ENCODE measurements around the gene CD99L2. TPM values are rescaled to one million over a fixed set of nuclear protein-coding genes. Genes with fewer than 3 reads are reported as not detected.

Gene CD99L2
- polyA plus RNA-seq, 1 donor: 37.1 TPM

- DNase-seq: no peak
Observed at GRCh38 chrX:150762258-150763165, 136.0 kb downstream of the CD99L2 start.

DNA sequence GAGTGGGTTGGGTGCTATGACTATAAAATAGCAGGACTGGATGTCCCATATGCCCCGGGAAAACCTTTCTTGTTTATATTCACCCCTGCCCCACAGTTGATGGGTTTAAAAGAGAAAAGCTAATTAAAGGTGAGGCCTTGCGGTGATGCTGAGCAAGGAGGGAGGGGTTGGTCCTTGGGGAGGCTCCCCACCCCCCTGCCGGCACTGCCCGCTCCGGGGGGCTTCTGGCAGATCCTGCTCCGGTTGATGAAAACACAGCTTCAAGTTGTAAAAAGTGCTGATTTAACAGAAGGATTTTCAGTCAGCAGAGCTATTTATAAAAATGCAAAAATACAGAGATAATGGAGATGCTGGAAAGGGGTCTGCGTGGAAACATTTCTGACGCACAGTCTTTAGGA, 136.7 kb downstream of the CD99L2 start:
- DNase-seq: no peak

GRCh38 chrX:150761176-150761818, 137.2 kb downstream of the CD99L2 start:
- DNase-seq: no peak

GRCh38 chrX:150759568-150760416, 138.7 kb downstream of the CD99L2 start:
- no peak for DNase-seq

- DNase-seq: no peak
Observed at GRCh38 chrX:150757371-150757770, 141.1 kb downstream of the CD99L2 start.

DNA sequence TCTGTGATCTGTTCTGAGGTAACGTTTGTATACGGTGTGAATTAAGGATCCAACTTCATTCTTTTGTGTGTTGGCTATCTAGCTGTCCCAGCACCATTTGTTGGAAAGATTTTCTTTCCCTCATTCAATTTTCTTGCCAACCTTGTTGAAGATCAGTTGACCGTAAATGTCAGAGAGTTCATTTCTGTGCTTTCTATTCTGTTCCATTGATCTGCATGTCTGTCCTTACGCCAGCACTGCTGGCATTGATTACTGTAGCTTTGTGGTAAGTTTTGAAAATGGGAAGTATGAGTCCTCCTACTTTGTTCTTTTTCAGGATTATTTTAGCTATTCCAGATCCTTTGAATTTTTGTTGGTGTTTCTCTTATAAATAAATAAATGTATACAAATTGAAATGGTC, 144.5 kb downstream of the CD99L2 start:
- no peak for DNase-seq

DNA sequence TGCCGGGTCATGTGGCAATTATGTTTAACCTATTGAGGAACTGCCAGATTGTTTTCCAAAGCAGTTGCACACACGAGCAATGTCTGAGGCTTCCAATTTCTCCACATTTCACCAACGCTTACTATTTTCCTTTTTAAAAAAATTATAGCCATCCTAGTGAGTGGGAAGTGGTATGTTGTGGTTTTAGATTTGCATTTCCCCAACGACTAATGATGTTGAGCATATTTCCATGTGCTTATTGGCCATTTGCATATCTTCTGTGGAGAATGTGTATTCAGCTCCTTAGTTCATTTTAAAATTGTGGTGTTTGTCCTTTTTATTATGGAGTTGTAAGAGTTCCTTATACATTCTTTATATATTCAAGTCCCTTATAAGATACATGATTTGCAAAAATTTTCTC, 145.1 kb downstream of the CD99L2 start:
- no peak for DNase-seq

GRCh38 chrX:150752124-150752523, 146.3 kb downstream of the CD99L2 start:
- no peak for DNase-seq

GRCh38 chrX:150736475-150736874, 162.0 kb downstream of the CD99L2 start:
- no peak for DNase-seq

DNA sequence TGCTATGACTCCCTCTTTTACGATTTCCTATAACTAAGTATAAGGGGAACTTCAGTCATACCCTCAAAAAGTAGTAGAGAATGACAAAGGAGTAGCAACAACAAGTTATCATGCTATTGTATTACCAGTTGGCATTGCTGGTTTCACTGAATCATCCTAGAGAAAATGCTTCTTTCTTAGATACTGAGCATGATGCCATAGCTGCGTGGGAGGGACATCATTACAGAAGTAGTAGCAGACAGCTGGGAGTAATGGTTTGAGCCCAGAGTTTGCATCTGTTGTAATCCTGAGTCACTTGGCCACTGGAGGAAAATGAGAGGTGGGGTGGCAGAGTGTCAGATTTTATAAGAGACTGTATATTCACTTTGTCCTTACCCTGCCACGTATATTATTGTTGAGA, 166.7 kb downstream of the CD99L2 start:
- DNase-seq: no peak

DNA sequence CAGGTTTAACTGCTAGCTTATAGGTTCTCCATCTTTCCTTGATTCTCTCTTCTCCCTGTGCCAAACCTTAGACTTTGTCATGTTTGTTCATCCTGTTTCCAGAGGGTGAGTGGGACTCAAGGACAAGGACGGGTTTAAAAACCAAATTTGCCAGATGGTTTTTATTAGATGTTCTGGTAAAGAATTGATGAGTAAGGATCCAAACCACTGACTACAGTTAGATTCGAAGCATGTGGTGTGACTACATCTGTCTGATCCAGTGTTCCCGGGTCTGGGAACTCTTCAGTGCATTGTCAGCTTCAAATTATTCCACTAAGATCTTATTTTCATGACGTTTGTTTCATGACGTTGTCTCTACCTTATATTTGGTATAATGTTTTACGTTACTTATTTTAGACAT, 167.7 kb downstream of the CD99L2 start:
- no peak for DNase-seq

DNA sequence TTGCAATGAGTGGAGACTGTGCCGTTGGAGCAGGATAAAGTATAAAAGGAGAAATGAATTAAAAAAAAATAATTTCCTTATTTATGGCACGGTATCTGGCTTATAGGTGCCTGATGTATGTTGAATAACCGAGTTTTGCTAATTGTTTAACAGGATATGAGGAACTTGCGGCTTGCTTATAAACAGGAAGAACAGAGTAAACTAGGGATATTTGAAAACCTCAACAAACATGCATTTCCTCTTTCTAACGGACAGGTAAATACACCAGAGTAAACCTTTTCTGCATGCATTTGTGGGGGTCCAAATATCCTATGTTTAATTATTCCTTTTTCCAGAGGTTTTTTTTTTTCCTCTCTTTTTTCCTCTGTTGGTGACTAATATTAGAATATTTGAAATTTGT, 168.5 kb downstream of the CD99L2 start:
- DNase-seq: no peak

GRCh38 chrX:150719621-150720020, 178.8 kb downstream of the CD99L2 start:
- no peak for DNase-seq

Other genes starting within 250 kb of the CD99L2 start
- 19.5 TPM for gene MTMR1, start 205.3 kb downstream of the CD99L2 start, polyA plus RNA-seq (ENCODE audit: insufficient read length)
- gene HMGB3, start 84.7 kb upstream of the CD99L2 start, polyA plus RNA-seq (ENCODE audit: insufficient read length): 50.1 TPM

Measured in hindlimb muscle (tissue), 1 donor.